ENCODE data around the gene PRDM11. TPM values are rescaled to one million over a fixed set of nuclear protein-coding genes. Genes with fewer than 3 reads are reported as not detected.

The PRDM11 gene
- total RNA-seq, 1 experiment from 2014 or later, result 4.0 TPM

- Mint-ChIP-seq H3K27ac (ENCODE audit: low read depth, unreplicated experiment) (no peak overlapping the region), H3K36me3 (ENCODE audit: insufficient read depth, unreplicated experiment) (no peaks in the 10 kb centered on the region), H3K27me3 (ENCODE audit: insufficient read depth, unreplicated experiment) (no peaks in the 10 kb centered on the region), H3K9me3 (ENCODE audit: unreplicated experiment) (no peaks in the 10 kb centered on the region), H3K4me3 (ENCODE audit: unreplicated experiment) (no peak overlapping the region), H3K4me1 (ENCODE audit: insufficient read depth, unreplicated experiment) (peaks cover 13% of the 10 kb centered on the region)
- ChIA-PET POLR2A (interaction anchor here (0.7 to 4.4 kb wide), 6 partner anchors 156 to 186 kb away, joined by 3 to 36 read pairs (median 6); no protein-coding TSS in a partner anchor), CTCF (interaction anchor here (0.6 to 22.3 kb wide), 46 partner anchors 7 to 1616 kb away, joined by 3 to 1181 read pairs (median 4); no protein-coding TSS in a partner anchor)
- intact Hi-C loops (cut with micrococcal nuclease), result no loop called here
- BruUV-seq (replicated peaks), result no TSS peak
- TF ChIP-seq, protein P1, sequence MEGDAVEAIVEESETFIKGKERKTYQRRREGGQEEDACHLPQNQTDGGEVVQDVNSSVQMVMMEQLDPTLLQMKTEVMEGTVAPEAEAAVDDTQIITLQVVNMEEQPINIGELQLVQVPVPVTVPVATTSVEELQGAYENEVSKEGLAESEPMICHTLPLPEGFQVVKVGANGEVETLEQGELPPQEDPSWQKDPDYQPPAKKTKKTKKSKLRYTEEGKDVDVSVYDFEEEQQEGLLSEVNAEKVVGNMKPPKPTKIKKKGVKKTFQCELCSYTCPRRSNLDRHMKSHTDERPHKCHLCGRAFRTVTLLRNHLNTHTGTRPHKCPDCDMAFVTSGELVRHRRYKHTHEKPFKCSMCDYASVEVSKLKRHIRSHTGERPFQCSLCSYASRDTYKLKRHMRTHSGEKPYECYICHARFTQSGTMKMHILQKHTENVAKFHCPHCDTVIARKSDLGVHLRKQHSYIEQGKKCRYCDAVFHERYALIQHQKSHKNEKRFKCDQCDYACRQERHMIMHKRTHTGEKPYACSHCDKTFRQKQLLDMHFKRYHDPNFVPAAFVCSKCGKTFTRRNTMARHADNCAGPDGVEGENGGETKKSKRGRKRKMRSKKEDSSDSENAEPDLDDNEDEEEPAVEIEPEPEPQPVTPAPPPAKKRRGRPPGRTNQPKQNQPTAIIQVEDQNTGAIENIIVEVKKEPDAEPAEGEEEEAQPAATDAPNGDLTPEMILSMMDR (IDR thresholded peaks at IDR 0.05; ENCODE audit: unreplicated experiment), result no peak
- no peak for DNase-seq (ENCODE audit: unreplicated experiment)
These were observed 42.2 kb upstream of the PRDM11 start for GRCh38 chr11:45104006-45104789.

DNA sequence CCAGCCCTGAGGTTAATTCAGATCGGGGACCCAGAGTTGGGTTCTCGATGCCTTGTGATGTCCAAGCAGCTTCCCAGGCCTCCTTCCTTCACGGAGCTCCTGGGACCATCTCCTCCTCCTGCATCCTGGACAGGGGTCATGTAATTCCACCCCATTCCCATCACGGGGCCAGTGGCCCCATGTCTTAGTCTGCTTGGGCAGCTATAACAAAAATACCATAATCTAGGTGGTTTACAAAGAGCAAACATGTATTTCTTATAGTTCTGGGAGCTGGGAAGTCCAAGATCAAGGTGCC is 41.7 kb upstream of the PRDM11 start:
- Mint-ChIP-seq H3K4me1 (ENCODE audit: insufficient read depth, unreplicated experiment) (peaks cover 13% of the 10 kb centered on the region), H3K4me3 (ENCODE audit: unreplicated experiment) (no peak overlapping the region), H3K27ac (ENCODE audit: low read depth, unreplicated experiment) (no peak overlapping the region), H3K27me3 (ENCODE audit: insufficient read depth, unreplicated experiment) (no peaks in the 10 kb centered on the region), H3K36me3 (ENCODE audit: insufficient read depth, unreplicated experiment) (no peaks in the 10 kb centered on the region), H3K9me3 (ENCODE audit: unreplicated experiment) (no peaks in the 10 kb centered on the region)
- DNase-seq (ENCODE audit: unreplicated experiment), result no peak
- POLR2A ChIA-PET, result interaction anchor here (1.2 to 4.4 kb wide), 4 partner anchors 168 to 186 kb away, joined by 3 to 36 read pairs (median 17); no protein-coding TSS in a partner anchor
- BruUV-seq (replicated peaks), result no TSS peak
- TF ChIP-seq, protein P1 (IDR thresholded peaks at IDR 0.05; ENCODE audit: unreplicated experiment), result no peak
- intact Hi-C loops (cut with micrococcal nuclease), result loop anchor here (1.0 kb wide), 1 partner anchor 177 kb away; no protein-coding TSS in a partner anchor
- CTCF ChIA-PET, result interaction anchor here (0.5 to 22.3 kb wide), 43 partner anchors 8 to 1012 kb away, joined by 3 to 1181 read pairs (median 4); no protein-coding TSS in a partner anchor

DNA sequence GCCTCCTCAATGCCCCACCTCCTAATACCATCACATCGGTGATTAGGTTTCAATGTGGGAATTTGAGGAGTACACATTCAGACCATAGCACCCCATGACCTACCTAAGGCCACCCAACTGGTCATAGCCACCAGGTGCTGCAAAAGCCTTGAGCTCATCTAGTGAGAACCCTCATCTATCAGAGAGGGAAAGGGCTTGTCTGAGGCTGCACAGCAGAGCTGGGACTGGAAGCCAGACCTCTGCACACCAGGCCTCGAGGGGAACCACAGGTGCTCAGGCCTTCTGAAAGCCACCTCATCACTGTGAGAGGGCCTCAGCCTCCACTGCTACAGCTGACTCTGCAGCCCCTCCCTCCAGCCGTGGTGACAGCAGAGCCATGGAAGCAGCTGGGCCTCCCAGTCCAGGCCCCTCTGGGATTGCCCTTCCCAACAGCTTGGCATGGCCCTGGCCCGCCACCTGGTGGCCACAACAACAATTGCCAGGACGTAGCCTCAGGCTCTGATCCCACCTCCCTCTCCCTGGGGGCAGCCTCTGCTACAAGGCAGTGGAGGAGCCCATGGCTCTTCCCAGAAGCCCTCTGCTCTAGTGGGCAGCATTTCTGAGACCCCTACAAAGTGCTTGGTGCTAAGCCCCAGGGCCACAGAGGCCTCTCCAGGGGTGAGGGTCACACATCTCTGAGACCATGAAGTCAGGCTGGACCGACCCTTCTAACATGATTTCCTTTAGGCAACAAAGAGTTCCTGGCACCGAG is 41.0 kb upstream of the PRDM11 start:
- peak; percentile 53 for DNase-seq (ENCODE audit: unreplicated experiment)
- Mint-ChIP-seq H3K36me3 (ENCODE audit: insufficient read depth, unreplicated experiment) (no peaks in the 10 kb centered on the region), H3K4me3 (ENCODE audit: unreplicated experiment) (no peak overlapping the region), H3K27ac (ENCODE audit: low read depth, unreplicated experiment) (no peak overlapping the region), H3K9me3 (ENCODE audit: unreplicated experiment) (no peaks in the 10 kb centered on the region), H3K27me3 (ENCODE audit: insufficient read depth, unreplicated experiment) (no peaks in the 10 kb centered on the region), H3K4me1 (ENCODE audit: insufficient read depth, unreplicated experiment) (peaks cover 13% of the 10 kb centered on the region)
- ChIA-PET POLR2A (interaction anchor here (0.6 to 4.4 kb wide), 5 partner anchors 160 to 185 kb away, joined by 3 to 36 read pairs (median 5); no protein-coding TSS in a partner anchor), CTCF (interaction anchor here (0.5 to 22.3 kb wide), 50 partner anchors 8 to 1013 kb away, joined by 3 to 1181 read pairs (median 4); no protein-coding TSS in a partner anchor)
- TF ChIP-seq, protein P1 (IDR thresholded peaks at IDR 0.05; ENCODE audit: unreplicated experiment), result peak; percentile 88
- intact Hi-C loops (cut with micrococcal nuclease), result loop anchor here (1.0 kb wide), 1 partner anchor 178 kb away; no protein-coding TSS in a partner anchor
- BruUV-seq (replicated peaks), result no TSS peak

DNA sequence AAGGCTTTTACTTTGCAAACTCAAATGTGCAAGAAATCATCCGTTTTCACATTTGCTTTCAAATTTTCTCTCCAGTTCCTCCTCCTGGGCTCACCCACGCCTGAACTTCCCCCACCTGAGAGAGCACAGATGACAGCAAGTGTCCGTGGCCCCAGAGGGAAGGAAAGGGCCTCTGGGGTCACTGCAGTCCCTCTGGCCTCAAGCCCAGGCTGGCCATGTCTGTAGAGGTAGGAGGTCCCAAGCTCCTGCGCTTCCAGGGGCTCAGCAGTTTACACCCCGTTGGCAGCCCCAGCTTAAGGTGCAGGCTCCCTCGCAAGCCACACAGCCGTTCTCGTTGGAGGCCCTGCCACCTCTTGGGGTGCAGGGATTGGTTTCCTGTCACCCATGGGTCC is 40.5 kb upstream of the PRDM11 start:
- POLR2A ChIA-PET, result interaction anchor here (0.6 to 4.4 kb wide), 4 partner anchors 160 to 178 kb away, joined by 3 to 36 read pairs (median 17); no protein-coding TSS in a partner anchor
- no TSS peak for BruUV-seq (replicated peaks)
- TF ChIP-seq, protein P1 (IDR thresholded peaks at IDR 0.05; ENCODE audit: unreplicated experiment), result no peak
- H3K4me1 Mint-ChIP-seq (ENCODE audit: insufficient read depth, unreplicated experiment), result peaks cover 13% of the 10 kb centered on the region
- intact Hi-C loops (cut with micrococcal nuclease), result loop anchor here (1.0 kb wide), 1 partner anchor 179 kb away; no protein-coding TSS in a partner anchor
- no peaks in the 10 kb centered on the region for H3K27me3 Mint-ChIP-seq (ENCODE audit: insufficient read depth, unreplicated experiment)
- DNase-seq (ENCODE audit: unreplicated experiment), result no peak
- H3K9me3 Mint-ChIP-seq (ENCODE audit: unreplicated experiment), result no peaks in the 10 kb centered on the region
- no peak overlapping the region for H3K27ac Mint-ChIP-seq (ENCODE audit: low read depth, unreplicated experiment)
- CTCF ChIA-PET, result interaction anchor here (0.6 to 22.3 kb wide), 20 partner anchors 10 to 596 kb away, joined by 3 to 1181 read pairs (median 4); no protein-coding TSS in a partner anchor
- no peaks in the 10 kb centered on the region for H3K36me3 Mint-ChIP-seq (ENCODE audit: insufficient read depth, unreplicated experiment)
- H3K4me3 Mint-ChIP-seq (ENCODE audit: unreplicated experiment), result no peak overlapping the region

All from MCF 10A (cell line).